Left ventricle myocardium superior (tissue), 1 donor: Measurements from ENCODE around the gene KDM7A. TPM values are rescaled to one million over a fixed set of nuclear protein-coding genes. Genes with fewer than 3 reads are reported as not detected.

ENCODE experiments used
- ATAC-seq: fragments of 200-7000 bp; cut with Tn5 transposase; one replicate; pipeline ENCODE4 v1.9.1; 2020; ENCODE audit warnings: mild to moderate bottlenecking, moderate library complexity
- DNase-seq: peaks from one replicate; pipeline ENCODE4 v3.0.0-alpha.2; 2020
- intact Hi-C: fragments of 100-400 bp; cut with micrococcal nuclease; formaldehyde crosslinking; loops from one replicate; pipeline ENCODE4 v1.11.0; 2022
- total RNA-seq: library from RNA; stranded (reverse); fragmentation: NEBNext Ultra II Directional; extraction: Animal tissue kit (Norgen Biotek cat#: 25700); gene quantifications from one replicate; pipeline ENCODE4 v1.2.1, GENCODE V29; 2021
- donor health status: DM: no; HTN: yes; CAD: no; lungs with severe emphysema.

The KDM7A gene
- total RNA-seq, 1 donor from 2014 or later = 10.3 TPM

DNA sequence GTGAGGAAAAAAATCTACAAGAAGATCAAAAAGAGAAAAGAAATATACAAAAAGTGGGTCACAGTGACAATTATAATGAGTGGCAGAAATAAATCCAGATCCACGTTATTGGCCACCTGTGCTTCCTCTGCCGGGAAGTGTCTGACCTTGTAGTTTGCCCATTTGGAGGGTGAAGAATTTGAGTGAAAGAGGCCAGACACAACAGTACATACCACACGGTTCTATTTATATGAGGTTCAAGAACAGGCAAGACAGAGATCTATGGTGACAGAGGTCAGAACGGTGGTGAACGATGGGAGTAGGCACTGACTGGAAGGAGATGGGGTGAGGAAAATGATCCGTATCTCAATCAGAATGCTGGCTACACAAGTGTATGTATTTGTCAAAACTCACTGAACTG is 131.1 kb downstream of the KDM7A start:
- no peak for DNase-seq
- intact Hi-C loops = no loop called here
- ATAC-seq = peak; percentile 42

DNA sequence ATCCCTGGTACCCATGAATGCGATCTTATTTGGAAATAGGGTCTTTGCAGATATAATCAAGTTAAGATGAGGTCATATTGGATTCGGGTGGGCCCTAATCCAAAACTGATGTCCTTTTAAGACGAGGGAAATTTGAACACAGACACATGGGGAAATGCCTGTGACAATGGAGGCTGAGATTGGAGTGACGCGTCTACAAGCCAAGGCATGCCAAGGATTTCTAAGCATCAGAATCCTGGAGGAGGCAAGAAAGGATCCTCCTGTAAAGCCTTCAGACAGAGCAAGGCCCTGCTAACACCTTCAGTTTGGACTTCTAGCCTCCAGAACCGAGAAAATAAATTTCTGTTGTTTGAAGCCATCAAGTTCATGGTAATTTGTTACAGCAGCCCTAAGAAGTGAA is 132.5 kb downstream of the KDM7A start:
- no peak for ATAC-seq
- intact Hi-C loops = no loop called here
- DNase-seq = no peak

DNA sequence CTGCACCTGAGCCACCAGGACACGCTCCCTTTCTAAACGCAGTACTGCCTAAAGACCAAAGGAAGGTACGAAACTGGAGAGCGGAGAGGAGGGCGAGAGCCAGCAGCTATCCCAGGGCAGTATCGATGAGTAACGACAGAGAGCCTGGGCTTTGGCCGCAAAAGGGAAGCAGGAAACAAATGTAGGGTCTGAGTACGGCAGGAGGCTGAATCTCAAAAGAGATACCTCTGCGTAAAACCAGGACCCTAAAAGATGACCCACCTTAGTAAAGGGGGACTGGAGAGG is 134.5 kb downstream of the KDM7A start:
- intact Hi-C loops = no loop called here
- ATAC-seq (no peak), DNase-seq (no peak)

DNA sequence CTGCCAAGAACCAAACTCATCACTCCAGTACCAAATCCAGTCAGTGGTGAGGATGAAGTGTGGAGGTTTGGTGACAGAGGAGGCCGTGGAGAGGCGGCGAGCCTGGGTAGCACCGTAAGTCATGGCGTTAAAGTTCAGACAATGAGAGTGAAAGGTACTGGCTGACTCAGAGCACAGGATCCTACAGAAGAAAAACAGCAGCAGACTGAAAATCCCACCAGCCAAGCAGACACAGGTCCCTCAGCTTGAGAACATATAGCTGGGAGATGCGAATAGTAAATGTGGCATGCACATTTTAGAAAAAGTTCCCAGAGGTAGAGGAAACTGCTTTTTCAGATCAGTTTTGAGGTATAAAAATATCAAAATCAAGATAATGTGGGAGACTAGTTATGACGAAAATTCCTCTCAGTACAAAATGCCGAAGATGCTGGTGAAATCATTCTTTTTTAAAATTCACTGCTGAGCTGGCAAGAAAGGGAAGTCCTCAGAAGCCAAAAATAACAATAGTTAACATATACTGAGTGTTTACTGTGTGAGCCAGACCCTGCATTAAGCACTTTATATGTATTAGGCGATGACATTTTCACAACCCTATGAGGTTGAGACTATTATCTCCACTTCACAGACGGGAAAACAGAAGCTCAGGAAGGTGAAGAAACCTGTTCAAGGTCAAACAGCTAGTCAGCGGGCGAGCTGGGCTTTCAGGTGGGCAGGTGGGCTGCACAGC is 135.0 kb downstream of the KDM7A start:
- no peak for ATAC-seq
- intact Hi-C loops = no loop called here
- no peak for DNase-seq

GRCh38 chr7:140039896-140040295 is 136.9 kb downstream of the KDM7A start:
- intact Hi-C loops = no loop called here

GRCh38 chr7:140039066-140039465 is 137.7 kb downstream of the KDM7A start:
- ATAC-seq = no peak
- DNase-seq = no peak
- intact Hi-C loops = no loop called here

More at GRCh38 chr7:140039896-140040295, 136.9 kb downstream of the KDM7A start:
- ATAC-seq (no peak), DNase-seq (no peak)

- ATAC-seq = peak; percentile 65
- no peak for DNase-seq
- intact Hi-C loops = no loop called here
Measured at GRCh38 chr7:140036224-140036962, 140.4 kb downstream of the KDM7A start.

- DNase-seq (no peak), ATAC-seq (no peak)
- intact Hi-C loops = no loop called here
Measured at GRCh38 chr7:140035400-140036223, 141.2 kb downstream of the KDM7A start.

Other genes starting within 250 kb of the KDM7A start
- 13.8 TPM for gene PARP12, start 114.0 kb downstream of the KDM7A start, total RNA-seq
- gene SLC37A3, start 221.5 kb upstream of the KDM7A start, total RNA-seq = 11.9 TPM
- not detected for gene RAB19, start 227.1 kb upstream of the KDM7A start, total RNA-seq